Esophagus muscularis mucosa (tissue), 4 donors: Measurements from ENCODE around the gene ADAM23.

Experiments
- EP300 ChIP-seq: sonication (generic); formaldehyde crosslinking; IDR thresholded peaks from one replicate; pipeline ENCODE4 v1.6.1; 2017; ENCODE audit warnings: antibody characterized with exemption
- POLR2A ChIP-seq: fragments of 450-650 bp; IDR thresholded peaks from one replicate; pipeline ENCODE4 v1.6.1; 2017; ENCODE audit warnings: antibody characterized with exemption, moderate library complexity, mild to moderate bottlenecking, low read depth
- POLR2AphosphoS5 ChIP-seq, 2 donors: sonication (generic); formaldehyde crosslinking; IDR thresholded peaks; one replicate each; pipeline ENCODE4 v1.6.1; 2017; ENCODE audit warnings: antibody characterized with exemption in 2 of 2
- TF ChIP-seq, protein P1 (sequence below), 3 experiments: fragments of 200-600 bp in 2 of 3; fragments of 450-650 bp in 1 of 3; sonication (generic) in 2 of 3; IDR thresholded peaks; one replicate each; pipeline ENCODE4 v1.5.1; 2017 to 2019; ENCODE audit warnings: antibody characterized with exemption in 3 of 3, mild to moderate bottlenecking in 2 of 3, moderate library complexity in 1 of 3

DNA sequence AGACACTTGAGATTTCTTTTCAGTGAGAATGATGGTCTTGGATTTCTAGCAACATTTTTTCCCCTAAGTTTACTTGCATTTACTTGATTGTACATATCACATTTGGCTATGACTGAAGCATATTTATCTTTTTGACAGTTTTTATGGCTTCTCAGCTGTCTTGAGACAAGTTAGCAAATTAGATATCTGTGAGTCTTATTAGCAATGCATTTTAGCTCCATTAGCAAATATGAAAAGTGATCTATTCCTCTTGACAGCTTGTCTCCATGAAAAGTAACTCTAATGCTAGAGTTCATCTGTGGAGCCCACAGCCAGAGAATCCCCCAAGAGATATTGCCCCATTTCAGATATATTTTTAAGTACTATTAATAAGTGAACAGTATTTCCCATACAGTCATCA is 126.9 kb downstream of the ADAM23 start:
- no peak for TF ChIP-seq EP300
- TF ChIP-seq, protein P1, sequence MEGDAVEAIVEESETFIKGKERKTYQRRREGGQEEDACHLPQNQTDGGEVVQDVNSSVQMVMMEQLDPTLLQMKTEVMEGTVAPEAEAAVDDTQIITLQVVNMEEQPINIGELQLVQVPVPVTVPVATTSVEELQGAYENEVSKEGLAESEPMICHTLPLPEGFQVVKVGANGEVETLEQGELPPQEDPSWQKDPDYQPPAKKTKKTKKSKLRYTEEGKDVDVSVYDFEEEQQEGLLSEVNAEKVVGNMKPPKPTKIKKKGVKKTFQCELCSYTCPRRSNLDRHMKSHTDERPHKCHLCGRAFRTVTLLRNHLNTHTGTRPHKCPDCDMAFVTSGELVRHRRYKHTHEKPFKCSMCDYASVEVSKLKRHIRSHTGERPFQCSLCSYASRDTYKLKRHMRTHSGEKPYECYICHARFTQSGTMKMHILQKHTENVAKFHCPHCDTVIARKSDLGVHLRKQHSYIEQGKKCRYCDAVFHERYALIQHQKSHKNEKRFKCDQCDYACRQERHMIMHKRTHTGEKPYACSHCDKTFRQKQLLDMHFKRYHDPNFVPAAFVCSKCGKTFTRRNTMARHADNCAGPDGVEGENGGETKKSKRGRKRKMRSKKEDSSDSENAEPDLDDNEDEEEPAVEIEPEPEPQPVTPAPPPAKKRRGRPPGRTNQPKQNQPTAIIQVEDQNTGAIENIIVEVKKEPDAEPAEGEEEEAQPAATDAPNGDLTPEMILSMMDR (IDR thresholded peaks at IDR 0.05): no peak
- TF ChIP-seq POLR2A: no peak
- no peak for TF ChIP-seq POLR2AphosphoS5 (IDR thresholded peaks at IDR 0.05)
